GM21717 (cell line): ENCODE data around the gene ERCC2.
"Not testable (repeated sequence)": the region's sequence is repeated elsewhere in the genome, so short reads cannot be mapped to it uniquely, and the experiment has no call there.

Source experiments
- ATAC-seq: cut with Tn5 transposase; IDR thresholded peaks from one replicate; pipeline ENCODE4 v1.9.1; 2021; ENCODE audit warnings: mild to moderate bottlenecking, moderate library complexity; ENCODE audit not compliant: unreplicated experiment

ERCC2 gene

DNA sequence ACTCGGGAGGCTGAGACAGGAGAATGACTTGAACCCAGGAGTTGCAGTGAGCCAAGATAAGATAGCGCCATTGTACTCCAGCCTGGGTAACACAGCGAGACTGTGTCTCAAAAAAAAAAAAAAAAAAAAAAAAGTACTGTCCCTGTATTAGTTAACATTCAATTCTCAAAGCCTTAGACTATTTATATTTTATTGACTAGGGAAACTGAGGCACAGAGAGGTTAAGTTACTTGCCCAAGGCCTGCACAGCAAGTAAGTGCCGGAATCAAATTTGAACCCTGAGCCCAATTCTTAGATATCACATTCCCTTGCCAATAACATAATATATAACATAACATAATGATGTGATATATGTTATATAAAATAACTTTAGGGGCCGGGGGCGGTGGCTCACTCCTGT lies 30.7 kb downstream of the ERCC2 start:
- no peak for ATAC-seq

DNA sequence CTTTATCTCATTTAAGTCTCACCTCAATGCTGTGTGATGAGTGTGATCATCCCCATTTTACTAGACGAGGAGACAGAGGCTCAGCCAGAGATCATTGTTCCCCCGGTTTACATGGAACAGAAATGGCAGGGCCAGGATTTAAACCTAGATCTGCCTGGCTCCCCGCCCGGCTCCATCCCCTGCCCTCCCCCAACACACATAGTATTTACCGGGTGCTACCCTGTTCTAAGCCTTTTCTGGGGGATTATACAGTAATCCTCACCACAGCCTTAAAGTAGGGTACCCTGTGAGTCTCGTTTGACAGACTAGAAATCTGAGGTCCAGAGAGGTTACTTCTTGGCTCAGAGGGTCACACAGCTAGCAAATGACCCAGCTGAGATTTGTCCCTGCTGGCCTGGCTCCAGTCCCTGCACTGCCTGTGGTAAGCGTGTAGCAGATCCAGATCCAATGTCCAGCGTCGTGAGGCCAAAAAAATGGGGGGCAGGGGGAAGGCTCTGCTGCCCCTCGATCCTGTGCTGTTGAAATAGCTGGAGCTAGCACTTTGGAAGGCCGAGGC lies 33.6 kb downstream of the ERCC2 start:
- ATAC-seq: no peak

DNA sequence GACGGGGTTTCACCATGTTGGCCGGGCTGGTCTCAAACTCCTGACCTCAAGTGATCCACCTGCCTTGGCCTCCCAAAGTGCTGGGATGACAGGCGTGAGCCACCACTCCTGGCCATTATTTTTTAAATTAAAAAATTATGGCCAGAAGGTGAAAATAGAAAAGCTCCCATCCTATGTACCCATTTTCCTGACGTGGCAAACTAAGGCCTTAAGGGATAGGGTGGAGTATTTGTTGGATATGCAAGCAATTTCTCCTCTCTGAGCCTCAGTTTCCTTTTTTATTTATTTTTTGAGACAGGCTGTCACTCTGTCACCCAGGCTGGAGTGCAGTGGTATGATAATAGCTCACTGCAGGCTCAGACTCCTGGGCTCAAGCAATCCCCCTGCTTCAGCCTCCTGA lies 35.5 kb downstream of the ERCC2 start:
- ATAC-seq: not testable (repeated sequence)

DNA sequence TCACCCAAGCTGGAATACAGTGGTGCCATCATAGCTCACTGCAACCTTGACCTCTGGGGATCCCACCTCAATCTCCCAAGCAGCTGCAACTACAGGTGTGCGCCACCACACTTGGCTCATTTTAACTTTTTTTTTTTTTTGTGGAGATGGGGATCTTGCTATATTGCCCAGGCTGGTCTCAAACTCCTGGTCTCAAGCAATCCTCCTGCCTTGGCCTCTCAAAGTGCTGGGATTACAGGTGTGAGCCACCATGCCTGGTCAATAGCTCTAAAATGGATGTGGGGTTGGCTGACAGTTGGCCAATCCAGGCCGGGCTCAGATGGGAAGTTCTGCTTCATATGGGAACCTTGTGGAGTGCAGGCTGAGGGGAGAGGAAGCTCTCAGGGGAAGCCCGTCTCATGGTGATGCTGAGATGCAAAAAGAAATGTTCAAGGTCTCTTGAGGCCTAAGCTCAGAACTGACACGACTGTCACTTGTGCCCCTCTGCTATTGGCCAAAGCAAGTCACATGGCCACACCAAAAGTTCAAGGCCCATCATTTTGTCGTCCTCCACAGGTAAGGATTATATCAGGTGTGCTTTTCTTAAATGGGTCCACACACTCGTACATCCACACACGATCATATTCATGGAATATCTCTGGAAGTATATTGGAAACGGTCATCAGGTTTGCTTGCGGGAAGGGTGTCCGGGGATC lies 36.6 kb downstream of the ERCC2 start:
- no peak for ATAC-seq

DNA sequence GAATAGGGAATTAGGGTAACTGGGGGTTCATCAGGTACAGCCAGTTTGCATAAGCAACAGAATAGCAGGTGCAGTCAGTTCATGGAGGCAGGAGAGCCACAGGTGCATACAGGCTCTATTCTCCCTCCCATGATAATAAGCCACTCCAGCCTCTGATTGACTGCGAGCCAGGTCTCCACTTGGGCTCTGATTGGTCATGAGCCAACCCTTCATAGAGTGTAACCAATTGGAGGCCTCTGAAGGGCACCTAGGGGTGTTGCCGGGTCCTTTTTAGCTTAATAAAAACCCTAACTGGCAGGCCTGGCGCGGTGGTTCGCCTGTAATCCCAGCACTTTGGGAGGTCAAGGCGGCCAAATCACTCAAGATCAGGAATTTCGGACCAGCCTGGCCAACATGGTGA lies 39.0 kb downstream of the ERCC2 start:
- no peak for ATAC-seq

DNA sequence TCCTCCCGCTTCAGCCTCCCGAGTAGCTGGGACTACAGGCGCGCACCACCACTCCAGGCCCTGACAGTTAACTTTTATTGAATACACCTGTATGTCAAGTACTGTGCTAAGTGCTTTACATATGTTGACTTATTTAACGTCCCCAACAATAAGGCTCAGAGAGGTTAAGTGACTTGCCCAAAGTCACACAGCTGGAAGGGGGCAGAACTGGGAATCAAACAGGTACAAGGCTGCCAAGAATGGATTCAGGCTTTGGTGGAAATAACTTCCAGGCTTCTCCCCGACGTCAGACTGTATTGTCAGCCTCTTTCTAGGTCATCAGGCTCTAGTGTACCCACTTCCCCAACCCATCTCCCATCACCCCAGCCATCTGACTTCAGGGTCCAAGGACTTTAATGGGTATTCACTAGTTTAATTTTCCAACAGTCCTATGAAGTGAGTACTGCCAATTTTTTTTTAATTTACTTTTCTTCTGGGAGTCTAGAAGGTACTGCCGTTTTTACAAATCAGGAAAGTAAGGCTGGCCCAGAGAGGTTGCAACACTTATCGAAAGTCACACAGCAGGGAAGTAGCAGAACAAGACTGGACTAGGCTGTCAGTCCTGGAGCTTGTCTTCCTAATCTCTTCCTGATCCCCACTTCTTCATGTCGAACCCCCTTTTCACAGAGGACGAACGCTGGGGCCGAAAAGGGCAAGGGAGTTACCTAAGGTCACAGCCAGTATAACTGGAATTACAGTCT lies 42.8 kb downstream of the ERCC2 start:
- no peak for ATAC-seq

DNA sequence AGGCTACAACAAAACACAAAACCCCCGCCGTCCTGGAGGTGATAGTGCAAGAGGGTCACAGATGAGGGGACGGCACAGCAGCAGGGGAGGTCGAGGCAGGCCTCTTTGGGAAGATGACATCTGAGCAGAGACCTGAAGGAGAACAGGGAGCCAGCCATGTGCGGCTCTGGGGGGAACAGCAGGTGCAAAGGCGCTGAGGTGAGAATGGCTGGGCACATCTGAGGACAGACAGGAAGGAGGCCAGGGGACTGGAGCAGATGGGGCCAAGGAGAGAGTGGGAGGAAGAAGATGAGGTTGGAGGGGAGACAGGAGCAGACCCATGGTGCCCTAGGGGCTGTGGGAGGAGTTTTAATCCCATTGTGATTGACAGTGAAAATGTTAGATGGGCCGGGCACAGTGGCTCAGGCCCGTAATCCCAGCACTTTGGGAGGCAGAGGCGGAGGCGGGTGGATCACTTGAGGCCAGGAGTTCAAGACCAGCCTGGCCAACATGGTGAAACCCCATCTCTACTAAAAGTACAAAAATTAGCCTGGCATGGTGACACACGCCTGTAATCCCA lies 45.9 kb downstream of the ERCC2 start:
- no peak for ATAC-seq

DNA sequence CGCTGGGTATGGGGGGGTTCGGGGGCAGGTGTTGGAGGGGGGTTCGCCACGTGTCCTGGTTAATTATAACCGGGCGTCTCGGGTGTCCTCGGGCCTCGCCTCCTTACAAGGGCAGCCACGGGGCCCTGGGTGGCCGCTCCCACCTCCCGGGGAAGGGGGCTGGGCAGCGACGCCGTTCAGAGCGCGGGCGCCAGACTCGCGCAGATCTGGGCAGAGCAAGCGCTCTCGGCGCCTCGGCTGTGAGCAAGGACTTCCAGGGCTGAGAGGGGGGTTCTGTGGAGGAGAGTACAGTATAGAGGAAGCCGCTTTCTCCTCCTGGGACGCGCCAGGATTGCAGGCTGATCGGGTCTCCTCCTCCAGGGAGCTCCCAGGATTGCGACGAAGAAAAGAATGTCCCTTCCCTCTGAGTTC lies 46.7 kb downstream of the ERCC2 start:
- no peak for ATAC-seq

DNA sequence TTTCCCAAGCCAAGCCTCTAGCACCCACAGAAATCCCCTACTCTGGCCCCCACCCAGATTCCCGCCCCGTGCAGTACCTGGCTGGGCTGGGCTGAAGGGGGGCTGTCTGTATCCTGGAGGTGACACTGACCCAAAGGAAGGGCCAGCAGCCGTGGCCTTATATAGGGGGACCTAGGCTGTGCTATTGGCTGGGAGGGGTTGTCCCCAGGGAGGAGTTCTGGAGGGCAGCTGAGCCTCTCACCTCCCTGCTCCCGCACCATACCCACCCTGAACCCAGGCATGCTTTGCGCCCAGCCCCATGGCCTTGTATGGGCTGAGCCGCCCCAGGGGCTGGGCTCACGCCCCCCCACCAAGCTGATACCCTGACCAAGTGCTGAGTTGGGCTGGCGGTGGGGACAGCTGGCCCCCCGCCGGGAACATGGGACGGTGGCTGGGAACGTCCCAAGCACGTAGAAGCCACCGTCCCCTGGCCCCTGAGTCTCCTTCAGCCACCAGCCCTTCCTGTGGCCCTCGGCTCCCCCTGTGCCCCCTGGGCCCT lies 47.6 kb downstream of the ERCC2 start, which contains the start of gene CKM:
TSS of gene CKM (minus strand) at position 132 of the 538 bp plus-strand sequence. CDS start 3,162 bp downstream, outside the sequence.
- ATAC-seq: no peak

DNA sequence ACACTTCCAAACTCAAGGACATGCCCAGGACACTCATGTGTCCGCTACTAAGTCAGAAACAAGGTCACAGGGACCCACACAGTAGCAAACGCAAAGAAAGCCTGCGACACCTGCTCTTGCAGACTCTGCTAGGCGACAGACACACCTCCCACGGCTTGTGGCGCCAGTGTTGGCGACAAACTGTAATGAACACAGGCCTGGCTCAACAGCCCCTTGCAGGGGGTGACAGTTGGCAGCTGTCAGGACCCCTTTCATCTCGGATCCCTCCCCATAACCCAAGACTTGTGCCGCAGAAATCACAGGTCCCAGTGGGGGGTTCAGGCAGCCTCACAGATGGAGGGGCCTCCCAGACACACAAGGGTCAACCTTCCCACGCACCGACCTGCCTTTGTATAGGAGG lies 48.1 kb downstream of the ERCC2 start:
- no peak for ATAC-seq

DNA sequence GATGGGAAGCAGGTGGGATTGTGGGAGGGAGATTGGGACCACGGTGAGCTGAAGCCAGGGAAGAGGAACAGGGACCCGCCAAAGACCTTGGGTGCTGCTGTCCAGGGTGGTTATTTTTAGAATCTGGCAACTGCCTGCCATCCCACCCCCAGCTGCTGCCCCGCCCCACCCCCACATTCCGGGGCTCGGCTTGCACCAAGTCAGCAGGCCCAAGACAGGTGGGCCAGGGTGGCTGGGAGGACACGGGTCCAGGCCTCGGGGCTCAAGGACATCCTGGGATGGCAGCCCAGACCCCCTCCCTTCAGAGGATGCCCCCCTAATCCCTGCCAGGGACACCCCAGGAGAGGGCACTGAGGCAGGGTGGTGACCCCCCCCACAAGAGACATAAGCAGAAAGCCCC lies 48.5 kb downstream of the ERCC2 start:
- no peak for ATAC-seq

DNA sequence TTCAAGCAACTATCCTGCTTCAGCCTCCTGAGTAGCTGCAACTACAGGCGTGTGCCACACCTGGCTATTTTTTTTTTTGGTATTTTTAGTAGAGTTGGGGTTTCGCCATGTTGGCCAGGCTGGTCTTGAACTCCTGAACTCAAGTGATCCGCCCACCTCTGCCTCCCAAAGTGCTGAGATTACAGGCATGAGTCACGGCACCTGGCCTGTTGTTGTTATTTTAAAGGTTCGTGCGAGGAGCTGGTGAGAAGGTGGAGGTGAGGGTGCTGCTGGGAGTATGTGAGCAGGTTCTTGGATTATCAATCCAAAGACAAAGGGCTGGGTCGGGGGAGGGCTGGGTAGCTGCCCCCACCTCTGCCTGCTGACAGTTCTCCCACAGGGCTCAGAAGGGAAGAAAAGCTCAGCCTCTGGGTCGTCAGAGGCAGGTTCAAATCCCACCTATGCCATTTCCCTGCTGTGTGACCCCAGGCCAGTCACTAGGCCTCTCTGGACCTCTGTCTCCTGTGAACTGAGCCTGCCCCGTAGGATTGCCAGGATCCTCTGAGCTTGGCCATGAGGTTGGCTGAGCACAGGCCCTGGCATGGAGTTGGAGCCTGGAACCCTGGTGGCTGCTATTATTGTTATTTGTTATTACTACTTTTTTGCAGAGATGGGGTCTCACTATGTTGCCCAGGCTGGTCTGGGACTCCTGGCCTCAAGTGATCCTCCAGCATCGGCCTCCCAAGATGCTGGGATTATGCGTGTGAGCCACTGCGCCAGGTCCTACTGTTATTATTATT lies 49.2 kb downstream of the ERCC2 start:
- ATAC-seq: no peak

DNA sequence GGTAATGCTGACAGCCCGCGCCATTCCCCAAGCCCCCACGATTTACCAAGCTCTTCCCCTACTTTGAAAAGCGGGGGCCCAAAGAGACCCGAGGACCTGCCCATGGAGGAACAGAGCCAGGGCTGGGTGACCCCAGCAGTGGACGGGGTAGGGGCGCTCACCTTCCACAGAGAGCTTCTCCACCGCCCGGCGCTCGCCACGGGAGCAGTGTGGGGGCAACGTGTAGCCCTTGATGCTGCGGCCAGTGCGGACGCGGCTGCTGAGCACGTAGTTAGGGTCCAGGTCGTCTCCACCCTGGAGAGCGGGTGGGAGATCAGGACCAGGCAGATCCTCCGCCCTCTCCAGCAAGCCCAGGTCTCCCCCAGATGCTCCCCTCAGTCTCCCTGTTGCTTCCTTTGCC lies 55.1 kb downstream of the ERCC2 start:
- ATAC-seq: no peak

DNA sequence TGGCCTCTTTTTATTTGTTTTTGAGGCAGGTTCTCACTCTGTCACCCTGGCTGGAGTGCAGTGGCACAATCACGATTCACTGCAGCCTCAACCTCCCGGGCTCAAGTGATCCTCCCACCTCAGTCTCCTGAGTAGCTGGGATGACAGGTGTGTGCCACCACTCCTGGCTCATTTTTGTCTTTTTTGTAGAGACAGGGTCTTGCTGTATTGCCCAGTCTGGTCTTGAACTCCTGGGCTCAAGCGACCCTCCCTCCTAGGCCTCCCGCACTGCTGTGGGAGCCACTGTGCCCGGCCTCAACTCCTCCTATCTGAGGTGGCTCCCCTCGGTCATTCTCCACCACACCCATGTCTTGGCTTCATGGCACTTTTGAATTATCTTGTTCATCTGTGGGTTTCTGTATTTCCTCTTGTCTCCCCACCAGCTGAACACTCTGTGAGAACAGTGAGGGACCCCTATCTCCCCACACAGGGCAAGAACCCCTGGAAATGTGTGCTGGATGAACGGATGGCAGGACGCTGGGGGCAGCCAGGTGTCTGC lies 55.6 kb downstream of the ERCC2 start:
- ATAC-seq: no peak

DNA sequence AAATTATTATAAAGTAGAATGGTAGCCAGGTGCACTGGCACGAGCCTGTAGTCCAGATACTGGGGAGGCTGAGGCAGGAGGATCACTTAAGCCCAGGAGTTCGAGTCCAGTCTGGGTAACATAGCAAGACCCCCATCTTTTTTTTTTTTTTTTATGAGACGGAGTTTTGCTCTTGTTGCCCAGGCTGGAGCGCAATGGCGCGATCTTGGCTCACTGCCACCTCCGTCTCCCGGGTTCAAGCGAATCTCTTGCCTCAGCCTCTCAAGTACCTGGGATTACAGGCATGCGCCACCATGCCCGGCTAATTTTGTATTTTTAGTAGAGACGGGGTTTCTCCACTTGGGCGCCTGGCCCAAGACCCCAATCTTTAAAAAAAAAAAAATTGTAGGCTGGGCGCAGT lies 58.1 kb downstream of the ERCC2 start:
- ATAC-seq: not testable (repeated sequence)

DNA sequence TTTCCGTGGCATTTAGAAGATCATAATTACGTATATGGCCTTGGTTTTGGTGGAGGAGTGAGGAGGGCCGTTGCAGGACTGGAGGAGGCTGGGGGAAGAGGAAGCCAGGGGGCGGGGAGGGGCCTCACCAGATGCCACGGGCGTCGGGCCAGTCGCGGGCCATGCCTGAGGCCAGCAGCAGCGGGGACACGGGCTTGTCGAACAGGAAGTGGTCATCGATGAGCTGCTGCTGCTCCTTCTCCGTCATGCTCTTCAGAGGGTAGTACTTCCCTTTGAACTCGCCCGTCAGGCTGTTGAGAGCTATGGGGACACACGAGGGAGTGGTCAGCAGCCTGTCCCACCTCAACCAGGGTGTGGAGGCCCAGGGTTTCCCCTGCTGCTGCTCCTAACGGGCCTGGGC lies 58.8 kb downstream of the ERCC2 start:
- no peak for ATAC-seq

DNA sequence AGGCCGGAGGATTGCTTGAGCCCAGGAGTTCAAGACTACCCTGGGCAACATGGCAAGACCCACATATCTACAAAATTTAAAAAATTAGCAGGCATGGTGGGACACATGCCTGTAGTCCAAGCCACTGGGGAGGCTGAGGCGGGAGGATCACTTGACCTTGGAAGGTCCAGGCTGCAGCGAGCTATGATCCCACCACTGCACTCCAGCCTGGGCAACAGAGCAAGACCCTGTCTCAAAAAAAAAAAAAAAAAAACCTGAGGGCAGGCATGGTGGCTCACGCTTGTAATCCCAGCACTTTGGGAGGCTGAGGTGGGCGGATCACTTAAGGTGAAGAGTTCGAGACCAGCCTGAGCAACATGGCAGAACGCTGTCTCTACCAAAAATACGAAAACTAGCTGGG lies 61.1 kb downstream of the ERCC2 start:
- ATAC-seq: not testable (repeated sequence)

DNA sequence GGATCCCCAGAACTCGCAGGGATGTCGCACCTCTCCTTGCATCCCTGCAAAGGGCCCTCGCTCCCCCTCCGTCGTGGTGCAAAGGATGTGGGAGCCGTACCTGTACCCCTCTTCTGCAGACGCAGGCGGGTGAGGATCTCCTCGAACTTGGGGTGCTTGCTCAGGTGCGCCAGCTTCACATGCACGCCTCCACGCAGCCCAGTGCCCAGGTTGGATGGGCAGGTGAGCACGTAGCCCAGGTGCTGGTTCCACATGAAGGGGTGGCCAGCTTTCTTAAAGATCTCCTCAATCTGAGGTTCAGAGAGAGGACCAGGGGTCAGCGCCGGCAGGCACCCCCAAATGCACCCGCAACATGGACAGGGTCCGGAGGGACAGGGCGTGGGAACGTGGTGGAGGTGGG lies 63.0 kb downstream of the ERCC2 start:
- no peak for ATAC-seq

DNA sequence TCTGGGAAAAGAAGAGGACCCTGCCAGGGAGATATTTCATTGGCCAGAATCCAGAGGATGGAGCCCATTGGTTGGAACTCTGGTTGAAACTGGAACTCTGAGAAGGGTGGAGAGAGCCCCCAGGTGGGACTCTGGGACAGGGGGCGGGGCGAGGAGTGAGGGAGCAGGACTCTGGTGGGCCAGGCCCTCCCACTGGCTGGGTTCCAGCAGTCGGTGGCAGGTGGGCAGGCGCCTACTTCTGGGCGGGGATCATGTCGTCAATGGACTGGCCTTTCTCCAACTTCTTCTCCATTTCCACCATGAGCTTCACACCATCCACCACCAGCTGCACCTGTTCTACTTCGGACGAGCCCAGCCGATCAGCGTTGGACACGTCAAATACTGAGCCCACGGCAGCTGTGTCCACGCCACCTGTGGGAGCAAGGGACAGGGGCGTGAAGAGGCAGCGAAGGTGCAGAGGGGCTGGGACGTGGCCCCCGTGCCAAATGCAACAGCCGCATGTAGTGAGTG lies 63.8 kb downstream of the ERCC2 start:
- ATAC-seq: no peak

DNA sequence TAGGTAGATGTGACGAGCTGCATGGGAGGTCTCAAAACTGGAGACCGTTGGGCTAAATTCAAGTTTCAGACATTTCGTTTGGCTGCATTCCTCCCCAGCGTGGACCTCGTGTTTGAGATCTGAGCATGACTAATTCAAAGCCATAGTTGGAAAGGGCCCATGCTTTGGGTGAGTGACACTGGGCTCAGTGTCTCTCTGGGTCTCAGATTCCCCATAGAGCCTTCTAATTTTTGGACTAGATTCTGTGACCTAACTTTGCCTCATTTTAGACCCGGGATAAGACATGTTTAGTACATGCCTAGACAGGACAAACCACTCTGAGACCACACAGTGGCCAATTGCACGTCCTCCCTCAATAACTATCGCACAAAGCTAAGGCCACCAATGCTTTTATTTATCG lies 64.3 kb downstream of the ERCC2 start:
- ATAC-seq: no peak
